Common myeloid progenitor, CD34-positive (primary cell): ENCODE results near the gene FAM193A.

Experiments
- CTCF ChIA-PET: fragments of 350-600 bp; sonication (Branson Sonifier 250); formaldehyde crosslinking; loops from one replicate; lab custom pipeline; 2021; ENCODE audit warnings: antibody characterized with exemption; lab: Charles Lee
- POLR2A ChIA-PET: fragments of 350-600 bp; sonication (Branson Sonifier 250); formaldehyde crosslinking; loops from one replicate; lab custom pipeline; 2021; ENCODE audit warnings: antibody characterized with exemption; lab: Charles Lee
- DNase-seq, 3 donors: peaks; one replicate each; pipeline versions ENCODE4 v3.0.0 to v3.0.0-alpha.2; 2013
- H3K27ac ChIP-seq, 2 experiments: 1 replicate in 1 of 2; 2 replicates in 1 of 2; pipeline ENCODE4 v1.7.0; 2013; ENCODE audit warnings: inconsistent platforms in 2 of 2, low read length in 2 of 2, mild to moderate bottlenecking in 2 of 2, low read depth in 1 of 2, moderate library complexity in 1 of 2; ENCODE audit not compliant: severe bottlenecking in 2 of 2, insufficient read depth in 1 of 2, poor library complexity in 1 of 2
- H3K27me3 ChIP-seq, 5 experiments: replicated peaks in 2 of 5; 1 replicate in 3 of 5; 2 replicates in 2 of 5; pipeline versions ENCODE4 v1.6.1 to v1.7.0; 2013; ENCODE audit warnings: low read length in 4 of 5, mild to moderate bottlenecking in 2 of 5, moderate library complexity in 2 of 5, inconsistent platforms in 1 of 5; ENCODE audit not compliant: insufficient read depth in 5 of 5, control insufficient read depth in 4 of 5
- H3K36me3 ChIP-seq, 4 experiments: 1 replicate in 2 of 4; 2 replicates in 2 of 4; pipeline versions ENCODE4 v1.6.1 to v1.7.0; 2013; ENCODE audit warnings: low read length in 3 of 4, control low read depth in 1 of 4, mild to moderate bottlenecking in 1 of 4; ENCODE audit not compliant: control insufficient read depth in 4 of 4, insufficient read depth in 4 of 4
- H3K4me1 ChIP-seq, 4 experiments: 1 replicate in 3 of 4; 2 replicates in 1 of 4; pipeline versions ENCODE4 v1.6.1 to v1.7.1; 2013; ENCODE audit warnings: low read length in 3 of 4, mild to moderate bottlenecking in 3 of 4, control low read depth in 1 of 4, inconsistent platforms in 1 of 4, moderate library complexity in 1 of 4; ENCODE audit not compliant: control insufficient read depth in 4 of 4, insufficient read depth in 4 of 4; ENCODE audit errors: control extremely low read depth in 1 of 4
- H3K4me3 ChIP-seq, 7 experiments: 1 replicate in 4 of 7; 2 replicates in 3 of 7; pipeline versions ENCODE4 v1.5.1 to v1.7.0; 2013; ENCODE audit warnings: mild to moderate bottlenecking in 7 of 7, low read length in 6 of 7, moderate library complexity in 6 of 7, inconsistent platforms in 2 of 7, low read depth in 2 of 7, control low read depth in 1 of 7; ENCODE audit not compliant: insufficient read depth in 4 of 7, control insufficient read depth in 1 of 7; ENCODE audit errors: extremely low read depth in 1 of 7
- H3K9me3 ChIP-seq, 5 experiments: 1 replicate in 4 of 5; 2 replicates in 1 of 5; pipeline versions ENCODE4 v1.6.1 to v1.7.1; 2013; ENCODE audit warnings: low read length in 4 of 5, mild to moderate bottlenecking in 2 of 5, inconsistent platforms in 1 of 5, low read depth in 1 of 5, moderate library complexity in 1 of 5; ENCODE audit not compliant: control insufficient read depth in 4 of 5, insufficient read depth in 2 of 5; ENCODE audit errors: control extremely low read depth in 1 of 5
- WGBS: methylation state at CpG from one replicate; pipeline ENCODE4 v1.1.5; 2013; ENCODE audit not compliant: insufficient coverage; 5-methylcytosine and 5-hydroxymethylcytosine counted together

Gene FAM193A

GRCh38 chr4:2651546-2651945, 115.1 kb downstream of the FAM193A start:
- H3K36me3 ChIP-seq, result peaks cover 9 to 65% (median 44%) of the 10 kb centered on the region in 4 experiments
- CTCF ChIA-PET, result no interaction called here
- peaks cover 0 to 29% (median 13%) of the 10 kb centered on the region in 4 experiments for H3K4me1 ChIP-seq
- 98% methylated on average over 8 of the region's 10 CpGs for WGBS
- no peak overlapping the region for H3K27ac ChIP-seq
- DNase-seq, result no peak
- H3K9me3 ChIP-seq, result no peaks in the 10 kb centered on the region
- H3K4me3 ChIP-seq, result no peak overlapping the region
- POLR2A ChIA-PET, result no interaction called here
- no peaks in the 10 kb centered on the region for H3K27me3 ChIP-seq

DNA sequence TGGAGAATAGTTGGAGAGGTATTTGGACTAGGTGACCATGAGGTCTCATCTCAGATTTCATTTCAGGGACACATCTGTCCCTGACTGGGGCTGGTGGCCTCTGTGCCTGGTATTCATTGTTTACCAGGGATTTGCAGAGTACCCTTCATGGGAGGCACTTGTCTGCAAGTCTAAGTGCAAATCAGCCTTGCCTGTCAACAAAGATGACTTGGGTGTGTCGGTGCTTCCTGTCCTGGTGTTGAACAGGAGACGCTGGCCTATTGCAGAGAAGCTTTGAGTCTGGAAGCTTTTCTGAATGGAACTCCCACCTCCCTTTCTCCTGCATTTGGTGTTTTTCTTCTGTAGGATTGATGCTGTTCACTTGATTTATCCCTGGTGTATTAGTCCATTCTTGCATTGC, 115.6 kb downstream of the FAM193A start:
- peaks cover 0 to 24% (median 11%) of the 10 kb centered on the region in 4 experiments for H3K4me1 ChIP-seq
- ChIA-PET CTCF (no interaction called here), POLR2A (no interaction called here)
- no peaks in the 10 kb centered on the region for H3K27me3 ChIP-seq
- no peaks in the 10 kb centered on the region for H3K9me3 ChIP-seq
- peaks cover 10 to 63% (median 42%) of the 10 kb centered on the region in 4 experiments for H3K36me3 ChIP-seq
- 30% methylated on average over 2 of the region's 2 CpGs for WGBS
- no peak for DNase-seq
- H3K4me3 ChIP-seq, result no peak overlapping the region
- H3K27ac ChIP-seq, result no peak overlapping the region

GRCh38 chr4:2652415-2653160, 116.1 kb downstream of the FAM193A start:
- ChIA-PET POLR2A (no interaction called here), CTCF (no interaction called here)
- H3K27me3 ChIP-seq, result no peaks in the 10 kb centered on the region
- H3K36me3 ChIP-seq, result peaks cover 13 to 63% (median 40%) of the 10 kb centered on the region in 4 experiments
- H3K27ac ChIP-seq, result peak overlapping the region in 1 of 2 experiments; percentile 38
- WGBS, result 32% methylated on average over 9 of the region's 14 CpGs
- no peaks in the 10 kb centered on the region for H3K9me3 ChIP-seq
- peak overlapping the region in 1 of 7 experiments; percentile 30 for H3K4me3 ChIP-seq
- H3K4me1 ChIP-seq, result peaks cover 0 to 21% (median 9%) of the 10 kb centered on the region in 4 experiments
- DNase-seq, result peak in 2 of 3 donors; percentile 66 to 71

DNA sequence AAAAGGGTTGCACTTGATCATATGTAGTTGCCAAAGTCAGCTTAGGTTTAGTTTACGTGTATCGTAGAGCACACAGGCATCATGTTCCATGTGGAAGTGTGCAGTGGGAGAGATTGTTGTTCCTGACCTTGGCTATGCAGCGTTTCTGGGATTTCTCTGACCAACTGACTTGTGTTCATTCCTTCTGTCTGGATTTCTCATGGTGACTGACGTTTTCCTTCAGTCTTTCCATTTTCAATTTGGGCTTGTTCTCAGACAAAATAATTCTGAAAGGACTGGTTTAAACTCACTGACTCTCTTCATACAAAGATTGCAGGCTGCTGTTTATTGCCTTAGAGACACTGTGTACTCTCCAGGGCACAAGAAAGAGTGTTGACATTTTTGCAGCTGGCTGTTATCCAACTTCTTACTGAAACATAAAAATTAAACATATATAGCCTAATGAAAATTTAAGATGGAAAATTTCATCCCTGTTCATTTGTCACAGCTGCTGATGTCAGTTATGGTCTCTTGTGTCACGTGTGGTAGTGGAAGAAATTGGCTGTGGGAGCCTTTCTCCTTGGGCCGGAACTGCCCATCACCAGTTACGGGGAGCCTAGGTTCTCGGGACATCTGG, 124.3 kb downstream of the FAM193A start:
- no peak for DNase-seq
- H3K4me1 ChIP-seq, result no peaks in the 10 kb centered on the region
- WGBS, result 98% methylated on average over 7 of the region's 8 CpGs
- ChIA-PET CTCF (interaction anchor here (2.2 kb wide), 1 partner anchor 13 kb away, joined by 5 read pairs; no protein-coding TSS in a partner anchor), POLR2A (no interaction called here)
- no peak overlapping the region for H3K4me3 ChIP-seq
- peaks cover 23 to 72% (median 58%) of the 10 kb centered on the region in 4 experiments for H3K36me3 ChIP-seq
- no peaks in the 10 kb centered on the region for H3K9me3 ChIP-seq
- H3K27me3 ChIP-seq, result no peaks in the 10 kb centered on the region
- no peak overlapping the region for H3K27ac ChIP-seq

- Histone ChIP-seq H3K4me1 (peaks cover 0 to 7% (median 0%) of the 10 kb centered on the region in 4 experiments), H3K9me3 (no peaks in the 10 kb centered on the region), H3K36me3 (peaks cover 22 to 67% (median 48%) of the 10 kb centered on the region in 4 experiments), H3K4me3 (no peak overlapping the region), H3K27me3 (no peaks in the 10 kb centered on the region), H3K27ac (no peak overlapping the region)
- ChIA-PET POLR2A (no interaction called here), CTCF (interaction anchor here (2.2 kb wide), 1 partner anchor 15 kb away, joined by 5 read pairs; no protein-coding TSS in a partner anchor)
- no peak for DNase-seq
- 100% methylated on average over 1 of the region's 4 CpGs for WGBS
Measured at GRCh38 chr4:2662598-2662997, 126.2 kb downstream of the FAM193A start.

- H3K27me3 ChIP-seq, result no peaks in the 10 kb centered on the region
- DNase-seq, result no peak
- peaks cover 0 to 11% (median under 1%) of the 10 kb centered on the region in 4 experiments for H3K4me1 ChIP-seq
- ChIA-PET CTCF (no interaction called here), POLR2A (no interaction called here)
- H3K36me3 ChIP-seq, result peaks cover 22 to 60% (median 44%) of the 10 kb centered on the region in 4 experiments
- WGBS, result 90% methylated on average over 2 of the region's 2 CpGs
- no peaks in the 10 kb centered on the region for H3K9me3 ChIP-seq
- H3K27ac ChIP-seq, result peak overlapping the region in 1 of 2 experiments; percentile 2
- no peak overlapping the region for H3K4me3 ChIP-seq
Measured at GRCh38 chr4:2663275-2663674, 126.8 kb downstream of the FAM193A start.
